ENCODE results near the gene PCBP1. TPM values are rescaled to one million over a fixed set of nuclear protein-coding genes. Genes with fewer than 3 reads are reported as not detected.
A peak's percentile ranks its signal among the peaks of the same experiment; 100 is the strongest.
"Not testable (repeated sequence)": the region's sequence is repeated elsewhere in the genome, so short reads cannot be mapped to it uniquely, and the experiment has no call there.

The PCBP1 gene
- polyA plus RNA-seq, 12 donors, result 201 to 310 (median 264) TPM; not detected in 1

- DNase-seq, result no peak
Observed at GRCh38 chr2:70121627-70122372, 34.5 kb downstream of the PCBP1 start.

DNA sequence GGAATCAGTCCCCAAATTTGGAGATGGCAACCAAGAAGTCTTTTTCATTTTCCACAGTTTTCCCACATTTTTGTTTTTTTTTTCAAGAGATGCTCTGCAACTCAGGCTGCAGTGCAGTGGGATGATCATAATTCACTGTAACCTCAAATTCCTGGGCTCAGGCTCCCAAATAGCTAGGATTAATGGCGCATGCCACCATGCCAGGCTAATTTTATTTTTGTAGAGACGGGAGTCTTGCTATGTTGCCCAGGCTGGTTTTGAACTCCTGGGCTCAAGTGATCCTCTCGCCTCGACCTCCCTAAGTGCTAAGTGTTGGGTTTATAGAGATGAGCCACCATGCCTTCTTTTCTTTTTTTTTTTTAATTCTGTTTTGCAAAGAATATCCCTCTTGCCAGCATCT, 35.2 kb downstream of the PCBP1 start:
- DNase-seq, result no peak

DNA sequence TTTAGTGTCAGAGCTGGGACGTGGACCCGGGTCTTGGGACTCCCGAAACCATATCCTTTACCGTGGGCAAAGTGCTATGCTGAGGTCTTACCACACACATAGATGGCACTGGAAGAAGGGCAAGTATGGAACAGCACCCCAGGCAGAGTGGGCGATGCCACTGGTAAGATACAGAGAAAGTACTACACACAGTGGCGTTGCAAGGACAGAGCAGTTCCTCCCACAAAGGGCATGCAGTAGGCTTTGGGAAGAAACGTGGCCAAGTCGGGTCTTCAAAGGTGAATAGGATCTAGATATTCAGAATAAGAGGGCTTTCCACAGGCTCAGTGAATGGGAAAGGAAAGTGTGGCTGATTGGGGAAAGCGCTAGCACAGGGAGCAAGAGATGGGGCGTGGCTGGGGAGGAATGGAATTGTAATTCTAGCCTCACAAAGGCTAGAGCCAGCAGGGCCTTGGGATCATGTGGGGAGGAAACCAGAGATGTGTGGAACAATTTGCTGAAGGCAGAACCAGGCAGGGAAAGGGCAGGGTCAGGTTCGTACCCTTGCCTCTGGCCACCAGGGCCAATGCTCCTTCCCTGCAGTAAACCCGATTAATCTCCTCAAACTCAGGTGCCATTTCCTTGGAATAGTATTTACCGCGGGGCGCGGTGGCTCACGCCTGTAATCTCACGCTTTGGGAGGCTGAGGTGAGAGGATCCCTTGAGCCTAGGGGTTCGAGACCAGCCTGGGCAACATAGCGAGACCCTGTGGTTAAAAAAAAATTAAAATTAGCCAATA, 36.0 kb downstream of the PCBP1 start:
- DNase-seq, result peak; percentile 88

DNA sequence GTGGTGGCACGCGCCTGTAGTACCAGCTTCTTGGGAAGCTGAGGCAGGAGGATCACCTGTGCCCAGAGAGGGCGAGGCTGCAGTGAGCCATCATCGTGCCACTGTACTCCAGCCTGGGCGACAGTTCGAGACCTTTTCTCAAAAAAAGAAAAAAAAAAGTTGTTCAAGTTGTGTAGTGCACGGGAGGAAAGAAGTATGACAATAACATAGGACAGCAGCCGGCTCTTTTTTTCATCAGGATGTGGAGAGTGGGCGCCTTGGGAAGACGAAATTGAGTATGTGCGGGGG, 36.5 kb downstream of the PCBP1 start:
- DNase-seq, result no peak

- peak; percentile 79 for DNase-seq
Observed at GRCh38 chr2:70124983-70125480, 37.8 kb downstream of the PCBP1 start.

DNA sequence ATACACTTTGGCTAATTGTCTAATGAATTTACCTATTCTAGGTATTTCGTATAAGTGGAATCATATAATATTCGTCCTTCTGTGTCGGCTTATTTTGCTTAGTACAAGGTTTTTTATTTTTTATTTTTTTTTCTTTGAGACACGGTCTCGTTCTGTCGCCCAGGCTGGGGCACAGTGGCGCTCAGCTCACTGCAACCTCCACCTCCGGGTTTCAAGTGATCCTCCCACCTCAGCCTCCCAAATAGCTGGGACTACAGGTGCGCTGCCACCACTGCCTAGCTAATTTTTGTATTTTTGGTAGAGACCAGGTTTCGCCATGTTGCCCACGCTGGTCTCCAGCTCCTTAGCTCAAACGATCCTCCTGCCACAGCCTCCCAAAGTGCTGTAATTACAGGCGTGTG, 38.2 kb downstream of the PCBP1 start:
- no peak for DNase-seq

DNA sequence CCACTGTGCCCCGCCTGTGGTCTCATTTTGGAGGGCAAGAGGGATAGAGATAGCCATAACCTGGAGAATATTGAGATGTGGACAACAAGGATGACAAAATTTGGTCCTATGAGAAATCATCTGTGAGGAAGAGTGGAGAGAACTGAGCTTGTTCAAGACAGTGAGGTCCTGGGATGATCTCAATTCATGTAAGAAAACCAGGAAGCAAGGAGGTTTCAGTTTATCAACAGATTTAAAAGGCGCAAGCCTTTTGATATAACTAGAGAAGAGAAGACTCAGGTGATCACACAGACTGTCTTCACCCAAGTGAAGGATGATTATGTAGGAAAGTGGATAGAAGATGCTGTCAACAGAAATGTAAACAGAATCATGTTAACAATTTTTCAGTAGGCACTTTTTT, 39.1 kb downstream of the PCBP1 start:
- DNase-seq, result no peak

GRCh38 chr2:70128005-70128404, 40.7 kb downstream of the PCBP1 start:
- no peak for DNase-seq

DNA sequence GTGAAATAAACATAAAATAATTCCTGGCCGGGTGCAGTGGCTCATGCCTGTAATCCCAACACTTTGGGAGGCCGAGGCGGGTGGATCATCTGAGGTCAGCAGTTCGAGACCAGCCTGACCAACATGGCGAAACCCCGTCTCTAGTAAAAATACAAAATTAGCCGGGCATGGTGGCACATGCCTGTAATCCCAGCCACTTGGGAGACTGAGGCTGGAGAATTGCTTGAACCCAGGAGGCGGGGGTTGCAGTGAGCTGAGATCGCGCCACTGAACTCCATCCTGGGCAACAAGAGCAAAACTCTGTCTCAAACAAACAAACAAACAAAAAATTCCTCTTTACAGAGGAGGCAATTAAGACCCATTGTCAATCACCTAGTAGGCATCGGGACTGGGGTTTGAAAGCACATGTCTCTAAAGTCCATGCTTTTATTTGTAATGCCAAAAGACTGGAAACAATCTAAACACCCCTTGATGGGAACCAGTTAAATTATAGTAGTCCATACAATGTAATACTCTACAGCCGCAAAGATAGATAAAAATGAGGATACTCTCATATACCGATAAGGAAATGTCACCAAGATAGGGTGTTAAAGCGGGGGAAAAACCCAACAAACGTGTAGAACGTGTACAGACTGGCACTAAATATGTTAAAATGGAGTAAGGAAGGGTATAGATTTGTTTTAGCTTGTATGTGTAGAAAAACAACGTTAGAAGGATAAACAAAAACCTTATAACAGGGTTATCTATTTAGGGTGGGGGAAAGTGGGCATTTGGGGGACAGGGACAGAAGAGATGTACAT, 44.3 kb downstream of the PCBP1 start:
- not testable (repeated sequence) for DNase-seq

DNA sequence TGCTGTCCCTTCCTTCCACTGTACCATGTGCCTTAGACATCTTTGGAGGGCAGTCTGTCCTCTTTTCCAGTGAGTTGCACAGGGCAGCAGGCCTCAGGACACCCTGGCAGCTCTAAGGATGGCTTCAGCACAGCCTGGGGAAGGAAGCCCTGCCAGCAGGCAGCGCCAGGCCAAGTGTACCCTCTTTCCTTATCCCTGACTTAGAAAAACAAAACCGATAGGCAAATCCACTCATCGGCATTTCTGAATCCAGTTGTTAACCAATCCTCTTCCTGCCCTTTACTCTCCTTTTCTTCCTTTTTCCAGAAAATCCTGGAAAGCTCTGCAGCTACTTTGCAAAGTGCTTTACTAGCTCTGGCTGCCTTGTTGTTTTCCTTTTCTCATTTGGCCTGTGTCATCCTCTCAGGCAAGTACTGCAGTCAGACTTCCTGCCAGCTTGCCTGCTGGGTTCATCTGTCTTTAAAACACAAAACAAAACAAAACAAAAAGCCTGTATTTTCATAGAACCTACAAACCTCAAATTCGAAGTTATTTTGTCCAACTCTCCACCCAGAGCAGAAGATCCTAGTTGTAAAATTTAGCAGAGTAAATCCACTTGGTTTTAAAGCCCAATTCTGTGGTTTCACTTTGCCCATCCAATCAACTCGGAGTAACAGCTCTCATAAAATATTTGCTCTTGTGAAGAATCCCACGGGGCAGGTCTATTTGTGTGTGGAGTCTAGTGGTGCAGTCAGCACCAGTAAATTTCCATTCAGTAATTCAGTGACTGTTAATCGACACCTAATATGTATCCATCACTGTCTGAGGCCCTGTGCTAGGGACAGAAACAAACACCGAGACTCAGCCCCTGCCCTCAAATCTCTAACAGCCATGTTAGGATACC, 45.2 kb downstream of the PCBP1 start:
- peak; percentile 82 for DNase-seq

DNA sequence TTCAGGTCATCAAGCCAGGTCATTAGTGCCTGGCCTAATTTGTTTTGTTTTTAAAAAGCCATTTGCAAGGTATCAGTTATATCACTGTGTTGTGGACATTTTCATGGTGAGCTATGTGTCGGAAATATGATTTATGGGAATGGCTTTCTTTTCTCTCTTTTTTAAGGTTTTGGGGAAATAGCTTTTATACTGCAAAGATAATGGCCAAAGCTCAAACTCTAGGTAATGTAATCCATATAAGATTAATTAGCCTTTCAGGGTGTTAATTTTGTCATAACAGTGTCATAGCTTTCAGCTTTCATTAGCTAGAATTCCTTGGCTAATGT, 45.8 kb downstream of the PCBP1 start:
- no peak for DNase-seq

DNA sequence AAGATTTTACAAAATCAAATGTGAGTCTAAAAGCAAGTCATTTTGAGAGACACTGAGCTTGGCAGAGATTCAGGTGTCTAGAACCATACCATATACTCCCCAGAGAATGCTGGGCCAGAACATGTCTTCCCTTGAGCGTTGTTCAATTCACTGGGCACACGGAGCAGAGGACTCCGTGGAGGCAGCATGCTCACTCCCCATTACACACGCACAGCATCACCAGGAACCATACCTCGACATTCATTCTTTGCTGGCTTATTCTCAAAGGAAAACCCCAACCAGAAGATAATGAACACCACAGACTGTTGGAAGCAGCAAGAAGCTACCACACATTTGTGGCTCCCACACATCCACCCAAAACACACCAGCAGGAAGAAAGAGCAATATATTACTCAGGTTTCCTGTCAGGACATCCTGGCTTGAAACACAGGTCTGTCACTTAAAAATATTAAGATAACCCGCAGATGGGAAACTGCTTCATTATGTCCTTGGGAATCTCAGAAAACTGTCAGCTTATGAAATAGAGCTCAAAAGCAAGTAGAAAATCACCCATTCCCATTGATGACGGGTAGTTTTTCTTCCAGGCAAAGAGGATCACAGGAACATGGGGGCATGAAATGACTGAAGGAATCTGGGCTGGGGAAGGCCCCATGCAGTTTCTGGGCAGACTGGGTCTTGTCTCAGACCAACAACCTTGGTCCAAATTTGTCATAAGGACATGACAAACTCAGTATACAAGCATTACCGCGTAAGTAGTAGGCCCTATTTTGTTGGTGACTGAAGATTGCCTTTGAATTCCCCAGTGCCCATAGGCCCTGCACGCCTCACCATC, 46.4 kb downstream of the PCBP1 start:
- DNase-seq, result no peak

GRCh38 chr2:70134323-70134983, 47.2 kb downstream of the PCBP1 start:
- DNase-seq, result not testable (repeated sequence)

Other genes with a start within 250 kb of the PCBP1 start
- gene SNRNP27, start 193.5 kb upstream of the PCBP1 start, polyA plus RNA-seq (ENCODE audit: insufficient read length in 12 of 12), result 100 to 1,000 TPM in 1 of 12 donors, 10 to 100 TPM in 10, not detected in 1; 63.4 to 118 (median 71.4) TPM
- gene MXD1, start 172.4 kb upstream of the PCBP1 start, polyA plus RNA-seq (ENCODE audit: insufficient read length in 12 of 12), result 1 to 10 TPM in 11 of 12 donors, not detected in 1; 3.9 to 9.6 (median 6.1) TPM
- 1 to 10 TPM in 10 of 12 donors, not detected in 2; 1.6 to 4.6 (median 2.8) TPM for gene ASPRV1, start 125.8 kb upstream of the PCBP1 start, polyA plus RNA-seq (ENCODE audit: insufficient read length in 12 of 12)
- gene C2orf42, start 103.5 kb downstream of the PCBP1 start, polyA plus RNA-seq (ENCODE audit: insufficient read length in 12 of 12), result 10 to 100 TPM in 3 of 12 donors, 1 to 10 TPM in 8, not detected in 1; 7.5 to 12.9 (median 9.7) TPM
- gene TIA1, start 161.2 kb downstream of the PCBP1 start, polyA plus RNA-seq (ENCODE audit: insufficient read length in 12 of 12), result 100 to 1,000 TPM in 11 of 12 donors, not detected in 1; 126 to 347 (median 208) TPM
- 10 to 100 TPM in 11 of 12 donors, not detected in 1; 33.9 to 43.1 (median 37.8) TPM for gene PCYOX1, start 170.7 kb downstream of the PCBP1 start, polyA plus RNA-seq (ENCODE audit: insufficient read length in 12 of 12)
- gene SNRPG, start 206.3 kb downstream of the PCBP1 start, polyA plus RNA-seq (ENCODE audit: insufficient read length in 12 of 12), result 100 to 1,000 TPM in 3 of 12 donors, 10 to 100 TPM in 8, not detected in 1; 48.4 to 109 (median 89.8) TPM
- gene FAM136A, start 214.6 kb downstream of the PCBP1 start, polyA plus RNA-seq (ENCODE audit: insufficient read length in 12 of 12), result 10 to 100 TPM in 11 of 12 donors, not detected in 1; 35.9 to 50.3 (median 41.4) TPM

Measured in muscle of arm (tissue), 12 donors.